GM21390 (cell line): ENCODE results near the gene UMODL1.

ENCODE experiments used
- ATAC-seq: cut with Tn5 transposase; IDR thresholded peaks from one replicate; pipeline ENCODE4 v1.9.1; 2021; ENCODE audit not compliant: unreplicated experiment

The UMODL1 gene

DNA sequence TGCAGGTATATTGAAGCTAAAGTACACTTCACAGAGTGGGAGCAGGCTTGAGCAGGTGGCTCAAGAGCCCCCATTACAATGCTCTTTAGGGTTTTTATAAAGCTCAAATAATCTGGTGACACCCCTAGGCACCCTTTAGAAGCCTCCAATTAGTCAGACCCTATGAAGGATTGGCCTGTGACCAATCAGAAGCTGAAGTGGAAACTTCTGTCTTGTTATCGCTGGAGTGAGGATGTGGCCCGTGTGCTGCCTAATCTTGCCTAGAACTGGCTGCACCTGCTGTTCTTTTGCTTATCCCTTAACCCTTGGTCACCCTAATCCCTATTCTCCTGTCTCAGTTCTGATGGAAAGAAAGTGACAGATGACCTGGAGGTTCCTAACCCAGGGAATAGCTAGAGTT lies 77.0 kb downstream of the UMODL1 start:
- ATAC-seq: no peak

DNA sequence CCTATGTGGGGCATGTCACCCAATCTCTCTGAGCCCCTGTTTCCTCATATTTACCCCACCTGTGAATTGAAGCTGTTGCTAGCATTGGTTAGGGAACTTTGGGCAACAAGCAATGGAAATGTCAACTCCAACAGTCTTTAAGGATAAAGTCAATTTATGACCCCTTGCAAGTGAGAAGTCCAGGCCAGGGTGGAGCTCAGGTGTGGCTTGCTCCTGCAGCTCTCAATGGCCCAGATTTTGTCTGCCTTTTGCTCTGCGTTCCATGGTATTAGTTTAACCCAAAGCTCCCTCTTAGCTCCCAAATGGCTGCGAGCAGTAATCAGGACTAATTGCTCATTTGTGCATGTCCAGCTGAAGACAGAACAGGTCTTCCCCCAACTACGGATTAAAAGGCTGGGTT lies 77.5 kb downstream of the UMODL1 start:
- no peak for ATAC-seq

DNA sequence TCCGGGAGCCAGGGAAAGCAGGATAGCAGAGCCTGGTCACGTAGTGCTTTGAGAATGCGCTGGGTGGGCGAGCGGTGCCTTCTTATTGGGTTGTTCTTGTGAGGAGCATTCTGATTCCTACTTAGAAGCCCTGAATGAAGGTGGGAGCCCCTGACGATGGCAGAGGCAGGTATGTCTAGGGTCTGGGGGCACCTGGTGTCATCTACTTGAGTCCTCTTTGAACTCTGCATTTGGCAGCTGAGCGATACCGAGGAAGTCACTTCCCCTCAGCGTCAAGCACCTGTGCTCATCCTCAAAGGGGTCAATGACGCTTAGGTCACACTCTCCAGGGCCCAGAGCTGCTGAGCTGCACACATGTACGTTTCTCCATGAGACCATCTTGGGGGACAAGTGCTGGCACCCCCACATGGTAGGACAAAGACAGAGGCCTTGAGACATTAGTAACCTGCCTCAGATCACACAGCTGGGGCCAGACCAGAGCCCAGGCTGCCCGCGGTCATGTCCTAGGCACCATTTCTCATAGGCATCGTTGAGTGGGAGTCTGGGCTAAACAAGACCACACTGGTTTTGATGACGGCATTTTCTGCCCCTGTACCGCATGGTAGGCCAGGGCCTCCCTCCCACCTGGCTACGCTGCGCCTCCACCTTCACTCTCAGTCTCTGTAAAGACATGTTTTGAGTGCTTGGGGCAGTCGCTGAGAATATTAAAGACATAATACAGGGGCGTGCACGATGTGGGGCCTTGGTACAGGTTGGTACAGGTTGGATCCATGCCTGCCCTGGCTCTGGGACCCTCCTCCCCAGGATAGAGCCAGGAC lies 78.7 kb downstream of the UMODL1 start:
- ATAC-seq: no peak

DNA sequence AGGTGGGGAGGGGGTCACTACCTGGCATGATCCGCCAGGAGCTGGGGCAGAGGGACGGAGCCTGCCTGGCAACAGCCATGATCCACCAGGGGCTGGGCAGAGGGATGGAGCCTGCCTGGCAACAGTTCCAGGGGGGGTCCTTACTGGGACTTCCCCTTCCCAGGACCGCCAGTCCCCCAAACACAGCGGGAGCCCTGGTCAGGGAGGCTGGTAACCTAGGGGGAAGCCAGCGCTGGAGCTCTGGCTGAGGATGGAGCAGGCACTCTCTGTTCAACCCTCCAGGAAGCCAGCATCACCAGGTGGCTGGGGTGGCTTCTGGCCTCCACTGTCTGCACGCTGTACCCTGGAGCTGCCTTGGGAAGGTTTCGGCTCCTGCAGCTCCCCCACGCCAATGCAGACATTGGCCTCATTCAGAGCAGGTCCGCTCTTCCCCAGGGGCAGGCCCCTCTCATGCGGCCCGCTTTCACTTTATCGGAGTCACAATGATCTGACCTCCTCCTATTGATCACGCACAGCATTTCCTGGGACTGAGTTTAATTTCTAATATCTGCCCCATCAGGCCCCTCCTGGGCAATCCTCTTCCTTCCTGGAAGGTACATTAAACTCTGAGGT lies 79.5 kb downstream of the UMODL1 start:
- ATAC-seq: no peak

DNA sequence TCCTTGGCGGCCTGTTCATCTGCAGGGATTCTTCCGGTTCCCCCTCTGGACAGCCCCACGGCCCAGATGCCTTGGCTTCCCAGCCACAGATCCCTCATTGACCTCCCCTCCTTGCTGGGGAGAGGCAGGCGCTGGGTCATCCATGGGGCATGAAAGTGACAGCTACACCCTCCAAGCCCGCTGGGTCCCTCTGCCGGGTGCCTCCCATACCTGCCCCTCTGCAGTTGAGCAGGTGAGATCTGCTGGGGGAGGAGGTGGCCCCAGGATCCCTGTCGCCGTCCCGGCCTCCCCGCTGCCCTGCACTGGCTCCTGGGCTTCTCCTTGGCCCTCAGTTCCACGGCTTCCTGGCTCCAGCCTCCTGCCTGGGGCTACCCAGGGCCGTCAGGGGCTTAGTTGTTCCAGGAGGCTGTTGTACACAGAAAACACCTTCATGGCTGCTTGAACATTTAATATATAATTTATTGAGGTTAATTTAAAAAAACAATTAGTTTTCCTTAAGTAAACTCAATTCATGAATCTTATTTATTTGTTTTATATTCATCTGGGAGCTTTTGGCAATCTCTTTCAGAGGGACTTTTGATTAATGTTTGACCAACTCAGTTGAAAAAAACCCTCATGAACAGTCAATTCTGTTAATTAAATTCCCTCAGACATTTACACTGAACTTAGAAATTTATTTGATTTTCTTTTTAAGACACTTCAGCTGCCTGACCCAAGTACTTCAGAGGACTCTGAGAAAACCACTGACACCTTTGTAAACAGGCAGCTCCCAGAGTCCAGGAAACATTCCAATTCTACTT lies 80.2 kb downstream of the UMODL1 start:
- no peak for ATAC-seq

DNA sequence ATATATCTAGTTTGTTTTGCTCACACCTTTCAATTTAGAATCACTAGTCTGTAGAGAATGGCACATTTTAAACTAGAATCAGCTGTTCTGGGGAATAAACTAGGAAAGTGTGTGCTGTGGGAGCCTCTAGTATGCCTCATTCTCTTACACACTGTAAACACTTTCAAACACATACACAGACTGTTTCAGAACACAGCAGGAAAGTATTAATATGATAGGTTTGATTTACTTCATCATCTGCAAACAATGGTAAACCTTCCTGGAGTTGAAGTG lies 80.8 kb downstream of the UMODL1 start:
- ATAC-seq: no peak

DNA sequence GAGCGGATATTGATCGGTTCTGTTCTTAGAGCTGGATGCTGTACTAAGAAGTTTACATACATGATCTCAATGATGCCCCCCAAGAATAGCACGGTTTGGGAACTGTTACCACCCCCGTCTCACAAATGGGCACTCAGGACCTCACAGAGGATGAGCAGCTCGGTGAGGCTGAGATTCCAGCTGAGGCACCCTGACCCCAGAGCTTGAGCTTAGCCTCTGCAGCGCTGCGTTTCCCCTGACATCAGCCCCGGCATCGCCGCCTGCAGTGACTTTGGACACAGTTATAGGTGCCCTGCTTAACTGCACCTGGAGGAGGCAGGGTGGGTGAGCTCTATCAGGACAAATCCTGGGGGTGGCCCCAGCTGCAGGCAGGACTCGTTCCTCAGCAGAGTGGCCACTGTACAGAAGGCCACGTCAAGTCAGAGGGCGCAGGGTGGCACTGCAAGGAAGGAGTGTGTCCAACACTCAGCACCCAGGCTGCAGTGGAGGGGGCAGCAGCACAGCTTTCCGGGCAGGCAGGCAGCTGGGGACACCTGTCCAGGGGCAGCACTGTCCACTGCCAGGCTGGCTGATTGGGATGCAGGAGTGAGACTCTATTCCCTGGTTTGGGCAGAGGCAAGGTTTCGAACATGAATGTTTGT lies 82.0 kb downstream of the UMODL1 start:
- ATAC-seq: no peak

DNA sequence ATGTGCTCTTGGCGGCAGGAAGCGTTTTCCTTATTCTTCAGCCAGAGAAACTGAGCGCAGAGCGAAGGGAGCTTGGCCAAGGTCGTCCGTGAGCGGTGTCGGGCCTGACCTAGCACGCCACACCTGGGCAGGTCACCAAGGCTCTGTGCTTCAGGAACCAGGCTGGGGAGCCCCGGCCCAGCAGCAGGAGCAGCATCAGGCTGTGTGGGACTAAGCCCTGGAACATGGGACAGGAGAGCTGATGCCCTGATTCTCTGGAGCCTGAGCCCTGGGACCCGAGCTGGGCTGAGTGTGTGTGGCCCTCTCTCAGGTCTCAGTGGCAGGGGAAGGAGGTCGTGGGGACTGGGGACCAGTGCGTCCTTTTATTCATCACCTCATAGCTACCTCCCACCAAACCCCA lies 82.6 kb downstream of the UMODL1 start:
- no peak for ATAC-seq

DNA sequence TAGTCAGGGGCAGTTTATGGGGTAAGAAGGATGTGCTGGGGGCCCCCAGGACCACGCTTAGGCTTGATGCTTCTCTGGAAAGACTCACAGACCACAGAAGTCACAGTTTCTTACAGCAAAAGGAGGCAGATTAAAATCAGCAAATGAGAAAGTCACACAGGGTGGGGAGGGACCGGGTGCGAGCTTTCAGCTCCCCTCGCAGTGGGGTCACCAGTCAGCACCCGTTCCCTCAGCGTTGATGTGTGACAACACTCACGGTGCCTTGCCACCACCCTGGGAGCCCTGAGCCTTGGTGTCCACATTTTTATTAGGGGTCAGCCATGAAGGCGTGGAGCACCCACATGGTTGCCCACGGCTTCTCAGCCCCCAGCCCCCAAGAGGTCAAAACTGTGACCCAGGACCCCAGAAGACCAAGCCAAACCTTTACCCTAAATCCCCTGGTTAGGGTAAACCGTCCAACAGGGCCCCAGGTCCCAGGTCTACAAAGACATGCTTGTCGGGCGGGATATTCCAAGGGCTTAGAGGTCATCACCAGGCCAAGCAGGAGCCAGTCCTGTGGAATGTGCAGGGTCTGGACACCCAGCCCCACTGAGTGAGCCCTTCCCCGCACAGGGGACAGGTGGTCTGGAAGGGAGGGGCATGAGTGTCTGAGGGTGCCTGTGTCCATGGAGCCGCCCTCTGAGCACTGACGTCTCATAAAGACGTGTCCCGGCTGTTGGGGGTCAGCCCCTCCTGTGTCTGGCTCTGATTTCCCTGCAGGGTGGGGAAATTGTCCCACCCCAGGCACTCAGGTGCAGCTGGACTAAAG lies 83.3 kb downstream of the UMODL1 start:
- ATAC-seq: no peak

DNA sequence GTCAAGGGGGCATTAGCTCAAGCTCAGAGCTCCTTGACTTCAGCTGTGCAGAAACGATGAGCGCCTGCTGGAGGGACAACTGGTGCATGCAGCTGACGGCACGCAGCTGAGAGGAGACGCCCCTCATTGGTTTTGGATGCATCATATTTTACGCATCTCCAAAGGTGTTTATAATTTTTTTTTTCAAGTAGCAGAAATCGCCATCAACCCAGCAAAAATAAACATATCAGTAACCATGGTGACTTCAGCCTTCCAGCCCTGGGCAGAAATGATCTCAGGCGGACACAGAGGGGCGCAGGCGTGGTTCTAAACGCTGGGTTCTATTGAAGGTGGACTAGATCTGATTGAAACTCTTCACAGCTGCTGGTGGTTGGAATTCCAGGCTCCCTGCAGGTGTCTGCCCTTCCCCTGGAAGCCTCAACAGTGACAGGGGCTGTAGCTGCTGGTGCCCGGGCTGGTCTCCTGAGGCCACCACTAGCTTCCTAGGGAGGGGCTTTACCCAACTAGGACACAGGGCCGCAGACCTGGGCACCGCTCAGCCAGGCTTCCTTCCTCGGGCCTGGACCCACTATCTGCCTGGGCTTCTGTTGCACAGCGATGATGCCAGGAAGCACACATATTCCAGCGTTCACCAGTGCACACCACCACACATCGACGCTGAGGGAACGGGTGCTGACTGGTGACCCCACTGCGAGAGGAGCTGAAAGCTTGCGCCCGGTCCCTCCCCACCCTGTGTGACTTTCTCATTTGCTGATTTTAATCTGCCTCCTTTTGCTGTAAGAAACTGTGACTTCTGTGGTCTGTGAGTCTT lies 84.1 kb downstream of the UMODL1 start:
- no peak for ATAC-seq

DNA sequence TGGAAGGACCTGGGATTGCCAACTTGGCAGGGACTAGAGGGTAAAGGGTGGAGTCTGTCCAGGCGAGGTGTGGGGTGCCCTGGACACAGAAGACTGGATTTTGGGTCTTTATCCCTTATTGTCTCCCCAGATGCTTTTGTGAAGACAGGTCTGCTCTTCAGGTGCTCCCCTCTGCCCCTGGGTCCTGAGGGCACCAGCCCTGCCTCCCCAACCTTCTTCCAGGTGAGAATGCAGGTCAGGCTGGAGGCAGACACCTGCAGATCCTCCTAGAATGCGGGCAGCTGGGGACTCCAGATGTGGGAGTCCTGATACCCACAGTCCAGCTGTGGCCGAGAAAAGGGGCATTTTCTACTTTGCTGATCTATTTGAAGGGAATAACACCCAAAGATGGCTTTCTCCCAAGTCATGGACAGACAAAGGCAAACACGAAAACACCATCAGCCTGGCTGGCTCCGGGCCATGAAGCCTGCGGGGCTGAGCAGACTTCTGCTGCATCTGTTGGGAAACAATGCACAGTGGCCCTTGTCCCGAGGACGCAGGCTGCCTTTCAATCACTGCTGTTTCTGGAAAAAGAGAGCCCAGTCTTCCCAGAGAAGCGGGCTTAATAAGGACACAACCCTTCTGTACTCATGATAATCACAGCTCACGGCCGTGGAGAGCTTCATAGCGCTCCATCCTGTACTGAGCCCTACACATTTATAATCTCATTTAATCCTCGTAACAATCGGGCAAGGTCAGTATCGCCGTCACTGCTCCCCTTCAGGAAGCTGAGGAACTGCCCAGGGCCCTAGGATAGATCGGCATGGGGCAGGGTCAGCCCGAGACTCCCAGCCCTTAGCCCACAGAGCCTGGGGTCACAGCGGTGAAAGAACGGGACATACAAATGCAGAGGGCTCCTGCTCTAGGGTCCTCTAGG lies 85.8 kb downstream of the UMODL1 start:
- no peak for ATAC-seq

DNA sequence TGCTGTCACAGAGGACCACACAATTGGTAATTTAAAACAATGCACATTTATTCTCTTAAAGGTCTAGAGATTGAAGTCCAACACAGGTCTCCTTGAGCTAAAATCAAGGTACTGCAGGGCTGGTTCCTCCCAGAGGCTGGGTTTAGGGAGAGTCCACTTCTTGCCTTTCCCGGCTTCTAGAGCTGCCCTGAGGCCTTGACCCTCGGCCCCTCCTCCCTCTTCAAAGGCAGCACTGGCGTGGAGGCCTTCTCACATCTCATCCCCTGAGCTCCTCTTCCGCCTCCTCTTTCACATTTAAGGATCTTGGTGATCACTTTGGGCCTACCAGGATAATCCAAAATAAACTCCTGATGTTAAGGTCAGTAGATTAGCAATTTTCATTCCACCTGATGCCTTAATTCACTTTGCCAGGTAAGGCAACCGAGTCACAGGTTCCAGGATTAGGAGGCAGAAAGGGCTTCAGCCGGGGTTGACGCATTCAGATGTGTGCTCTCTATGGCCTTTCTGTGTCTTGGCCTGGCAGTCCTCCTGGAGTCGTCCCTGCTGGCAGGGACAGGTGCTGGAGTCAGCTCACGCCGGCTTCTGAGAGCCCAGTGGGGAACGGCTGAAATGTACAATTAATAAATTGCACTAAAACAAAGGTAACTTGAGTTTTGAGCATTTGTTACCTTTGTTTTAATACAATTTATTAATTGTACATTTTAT lies 86.6 kb downstream of the UMODL1 start:
- ATAC-seq: no peak

DNA sequence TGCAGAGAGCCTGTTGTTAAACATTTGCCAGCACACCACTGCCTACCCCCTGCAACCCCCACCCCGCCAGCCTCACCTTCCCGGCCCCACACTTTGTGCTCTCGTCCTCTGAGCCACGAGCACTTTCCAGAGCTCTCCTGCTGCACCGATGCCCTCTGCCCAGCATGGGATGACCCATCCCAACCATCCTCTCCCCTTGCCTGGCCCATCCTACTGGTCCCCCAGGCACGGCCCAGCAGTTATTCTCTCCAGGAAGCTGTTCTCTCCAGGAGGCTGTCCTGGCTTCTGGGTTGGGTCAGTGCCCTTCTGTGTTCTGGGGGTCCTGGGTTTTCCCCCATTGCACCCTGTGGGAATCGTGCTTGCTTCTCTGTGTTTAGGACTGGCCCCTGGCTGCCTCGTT lies 87.7 kb downstream of the UMODL1 start:
- ATAC-seq: no peak

DNA sequence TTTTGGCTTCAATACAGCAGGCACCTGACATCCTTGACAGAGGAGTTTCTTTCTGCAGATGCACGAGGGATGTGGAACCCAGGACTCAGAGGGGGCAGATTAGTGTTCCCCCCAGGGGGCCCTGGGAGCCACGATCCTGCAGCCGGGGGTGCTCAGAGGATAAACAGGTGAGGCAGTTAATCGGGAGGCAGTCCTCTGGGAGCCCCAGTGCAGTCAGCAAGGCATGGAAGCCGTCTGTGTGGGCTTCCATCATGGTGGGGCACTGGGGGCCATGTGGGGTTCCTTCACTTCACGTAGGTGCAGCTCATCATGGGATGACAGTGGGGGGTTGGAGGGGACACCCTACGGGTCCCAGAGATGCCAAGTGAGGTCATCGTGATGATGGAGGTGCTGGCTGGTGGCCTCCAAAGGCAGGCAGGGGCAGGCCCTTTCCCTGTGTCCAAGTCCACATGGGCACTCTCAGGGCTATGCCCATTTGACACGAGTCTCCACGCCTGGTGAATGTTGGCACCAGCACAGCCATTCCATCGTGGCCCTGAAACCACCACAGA lies 88.5 kb downstream of the UMODL1 start:
- ATAC-seq: no peak

DNA sequence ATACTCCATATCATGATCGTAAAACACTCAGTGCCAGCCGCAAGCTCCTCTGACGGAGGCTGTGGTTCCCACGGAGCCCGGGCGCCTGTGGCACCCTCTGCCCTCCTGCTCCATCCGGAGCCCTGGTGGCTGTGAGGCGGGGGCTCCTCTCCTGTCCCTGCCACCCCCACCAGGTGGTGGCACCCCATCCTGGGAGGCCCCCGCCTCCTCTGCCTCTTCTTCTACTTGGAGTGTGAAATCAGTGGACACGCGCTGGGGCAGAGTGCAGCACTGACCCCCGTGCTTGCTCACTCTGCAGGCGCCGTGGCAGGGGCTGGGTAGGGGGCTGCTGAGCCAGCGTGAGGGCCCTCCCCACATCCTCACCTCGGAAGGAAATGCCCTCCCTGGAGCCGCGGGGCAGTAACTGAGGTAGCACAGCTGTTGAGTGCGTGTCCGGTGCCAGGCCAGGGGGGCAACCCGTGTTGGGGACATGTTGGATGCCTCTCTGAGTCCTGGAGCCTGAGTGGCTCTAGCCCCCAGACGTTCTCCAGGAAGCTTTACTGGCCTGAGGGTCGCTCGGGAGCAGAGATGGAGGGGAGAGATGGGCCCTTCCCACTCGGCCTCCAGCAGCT lies 89.1 kb downstream of the UMODL1 start:
- ATAC-seq: no peak

DNA sequence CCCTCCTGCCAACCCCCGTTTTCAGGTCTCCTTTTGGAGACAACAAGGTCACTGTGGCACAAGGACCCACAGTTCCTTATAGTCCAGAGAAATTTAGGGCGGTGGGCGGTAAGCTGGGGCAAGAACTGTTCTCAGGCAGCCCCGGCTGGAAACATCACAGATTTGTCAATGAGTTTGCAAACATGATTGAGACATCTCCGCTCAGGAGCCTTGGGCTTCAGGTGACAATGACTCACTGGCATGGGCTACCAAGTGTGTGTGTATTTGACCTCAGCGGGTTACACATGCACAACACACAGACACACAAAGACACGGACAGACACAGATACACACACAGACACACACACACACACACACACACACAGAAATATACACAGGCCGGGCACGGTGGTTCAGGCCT lies 89.6 kb downstream of the UMODL1 start:
- no peak for ATAC-seq

DNA sequence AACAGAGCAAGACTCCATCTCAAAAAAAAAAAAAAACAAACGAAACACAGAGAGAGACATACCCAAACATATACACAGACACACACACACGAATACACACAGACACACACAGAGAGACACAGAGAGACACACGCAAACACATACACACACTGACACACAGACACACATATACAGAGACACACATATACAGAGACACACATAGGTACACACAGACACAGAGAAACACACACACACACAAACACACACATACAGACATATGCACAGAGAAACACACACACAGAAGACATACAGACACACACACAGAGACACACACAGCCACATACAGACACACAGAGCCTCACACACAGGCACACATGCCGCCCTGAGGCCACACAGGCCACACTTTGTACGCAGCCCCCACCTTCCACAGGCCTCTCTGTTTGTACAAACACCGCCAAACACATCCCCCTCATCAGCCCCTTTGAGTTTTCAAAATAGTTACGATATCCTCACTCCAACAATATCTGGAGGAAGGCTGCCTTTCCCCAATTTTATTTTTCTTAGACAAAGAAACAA lies 90.4 kb downstream of the UMODL1 start:
- ATAC-seq: no peak
